Karpas-422 (cell line): ENCODE data around the gene DDX3X. TPM values are rescaled to one million over a fixed set of nuclear protein-coding genes. Genes with fewer than 3 reads are reported as not detected.

Source experiments
- DNase-seq: peaks from one replicate; pipeline ENCODE4 v3.0.0-alpha.2; 2015
- H2AFZ ChIP-seq: fragments of 200-600 bp; sonication (generic); 2 replicates; pipeline ENCODE4 v1.6.1; 2014; ENCODE audit warnings: antibody characterized with exemption, low read length, mixed read lengths
- H3K27ac ChIP-seq: fragments of 200-600 bp; sonication (generic); 2 replicates; pipeline ENCODE4 v1.5.1; 2014; ENCODE audit warnings: mild to moderate bottlenecking, low read length, moderate library complexity
- H3K27me3 ChIP-seq: fragments of 200-600 bp; sonication (generic); 2 replicates; pipeline ENCODE4 v1.6.1; 2014; ENCODE audit warnings: low read length, mixed read lengths
- H3K36me3 ChIP-seq: fragments of 200-600 bp; sonication (generic); 2 replicates; pipeline ENCODE4 v1.6.1; 2014; ENCODE audit warnings: low read length, mixed read lengths; ENCODE audit not compliant: insufficient read depth
- H3K4me1 ChIP-seq: fragments of 200-600 bp; sonication (generic); 2 replicates; pipeline ENCODE4 v1.6.1; 2014; ENCODE audit warnings: mild to moderate bottlenecking, low read length, mixed read lengths
- H3K4me2 ChIP-seq: fragments of 200-600 bp; sonication (generic); 2 replicates; pipeline ENCODE4 v1.6.1; 2014; ENCODE audit warnings: low read length, low read depth, mild to moderate bottlenecking; ENCODE audit not compliant: poor library complexity, severe bottlenecking
- H3K4me3 ChIP-seq: fragments of 200-600 bp; sonication (generic); 2 replicates; pipeline ENCODE4 v1.5.1; 2014; ENCODE audit warnings: mild to moderate bottlenecking, antibody characterized with exemption, low read length, mixed read lengths
- H3K79me2 ChIP-seq: fragments of 200-600 bp; sonication (generic); 2 replicates; pipeline ENCODE4 v1.6.1; 2014; ENCODE audit warnings: mild to moderate bottlenecking, low read length, mixed read lengths
- H3K9ac ChIP-seq: fragments of 200-600 bp; sonication (generic); 2 replicates; pipeline ENCODE4 v1.6.0; 2014; ENCODE audit warnings: low read length
- H3K9me2 ChIP-seq: fragments of 200-600 bp; sonication (generic), shearing (Covaris generic); replicated peaks from 2 replicates; pipeline ENCODE4 v1.6.0; 2014; ENCODE audit warnings: mild to moderate bottlenecking, low read length, moderate library complexity; ENCODE audit not compliant: insufficient read depth
- H3K9me3 ChIP-seq: fragments of 300-700, 200-600 bp; sonication (generic); 2 replicates; pipeline ENCODE4 v1.6.1; 2014; ENCODE audit warnings: low read length, mixed read lengths
- H4K20me1 ChIP-seq: fragments of 200-600 bp; sonication (generic); 2 replicates; pipeline ENCODE4 v1.6.1; 2014; ENCODE audit warnings: mild to moderate bottlenecking, antibody characterized with exemption, low read length, low read depth; ENCODE audit not compliant: insufficient read depth
- small RNA-seq: library from RNA; depleted of rRNA; stranded (forward); fragments of <200 nt; gene quantifications from one replicate; pipeline ENCODE3, GENCODE V24; 2014
- total RNA-seq: library from RNA; depleted of rRNA; stranded (reverse); fragments of >200 nt; shearing (Covaris generic); gene quantifications from 2 replicates; pipeline ENCODE4 v1.2.3, GENCODE V29; 2014; ENCODE audit warnings: low replicate concordance; rRNA removed

The DDX3X gene
- total RNA-seq, 1 experiment from 2014 or later: 198 TPM

DNA sequence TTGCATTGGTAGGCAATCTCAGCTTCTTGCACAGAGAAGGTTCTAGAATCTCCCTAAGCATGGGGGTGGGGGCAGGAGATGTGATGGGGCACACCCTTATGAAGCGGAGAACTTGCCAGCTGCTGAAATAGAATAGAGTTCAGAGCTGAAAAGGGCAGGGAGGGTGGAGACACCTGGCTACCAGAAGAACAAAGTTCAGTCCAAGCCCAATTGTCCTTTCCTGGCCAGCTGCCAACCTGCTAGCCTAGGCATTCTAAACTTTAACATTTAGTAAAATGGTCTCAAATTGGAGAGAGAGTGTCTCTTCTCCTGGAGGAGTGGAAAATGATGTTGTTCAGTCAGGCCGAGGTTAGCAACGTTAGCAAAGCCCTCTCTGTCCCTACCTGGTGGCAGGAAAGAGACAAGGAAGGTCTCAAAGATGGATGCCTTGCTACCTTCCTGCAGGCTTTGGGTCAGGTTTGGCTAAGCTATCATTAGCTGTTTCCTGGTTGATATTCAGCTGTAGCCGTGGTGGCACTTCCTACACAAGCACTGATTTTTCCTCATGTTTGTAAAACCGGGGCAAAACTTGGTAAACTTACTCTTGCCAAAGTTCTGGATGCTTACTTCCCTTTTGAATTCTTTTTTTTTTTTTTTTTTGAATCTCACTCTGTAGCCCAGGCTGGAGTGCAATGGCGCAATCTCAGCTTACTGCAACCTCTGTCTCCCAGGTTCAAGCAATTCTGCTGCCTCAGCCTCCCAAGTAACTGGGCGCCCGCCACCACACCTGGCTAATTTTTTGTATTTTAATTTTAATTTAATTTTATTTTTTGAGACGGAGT is 78.5 kb downstream of the DDX3X start:
- peak; percentile 41 for DNase-seq
- H3K9me3 ChIP-seq: no peaks in the 10 kb centered on the region
- no peak overlapping the region for H3K4me2 ChIP-seq
- H3K4me1 ChIP-seq: no peaks in the 10 kb centered on the region
- H3K27ac ChIP-seq: no peak overlapping the region
- no peaks in the 10 kb centered on the region for H4K20me1 ChIP-seq
- no peaks in the 10 kb centered on the region for H3K36me3 ChIP-seq
- no peak overlapping the region for H2AFZ ChIP-seq
- no peaks in the 10 kb centered on the region for H3K79me2 ChIP-seq
- H3K9me2 ChIP-seq: no peaks in the 10 kb centered on the region
- H3K27me3 ChIP-seq: no peaks in the 10 kb centered on the region
- H3K4me3 ChIP-seq: no peak overlapping the region
- H3K9ac ChIP-seq: no peak overlapping the region

Small RNA genes within 50 kb of the gene (small RNA-seq; reads per million reads assigned to genes)
- gene RF00019 (not detected), gene RNA5SP502 (not detected)

Other genes with a start within 250 kb of the DDX3X start
- gene USP9X, start 248.7 kb upstream of the DDX3X start, total RNA-seq: 68.8 and 160 TPM in 2 replicates
- gene NYX, start 113.2 kb downstream of the DDX3X start, total RNA-seq: not detected in 2 replicates